Activated CD8-positive, alpha-beta T cell treated with anti-CD3 and anti-CD28 coated beads for 36 hours (primary cell): ENCODE measurements around the gene PIEZO2. TPM values are rescaled to one million over a fixed set of nuclear protein-coding genes. Genes with fewer than 3 reads are reported as not detected.

Source experiments
- ATAC-seq: fragments of 200-7000 bp; cut with Tn5 transposase; one replicate; pipeline ENCODE4 v1.10.0; 2021; ENCODE audit warnings: mild to moderate bottlenecking, moderate library complexity
- CTCF ChIA-PET: fragments of 350-600 bp; sonication (Branson Sonifier 250); formaldehyde crosslinking; loops from one replicate; lab custom pipeline; 2021; ENCODE audit warnings: antibody characterized with exemption; lab: Charles Lee
- POLR2A ChIA-PET: fragments of 350-600 bp; sonication (Branson Sonifier 250); formaldehyde crosslinking; loops from one replicate; lab custom pipeline; 2021; ENCODE audit warnings: antibody characterized with exemption; lab: Charles Lee
- DNase-seq: peaks from one replicate; pipeline ENCODE4 v3.0.0-alpha.2; 2020
- H3K27ac Mint-ChIP-seq: one replicate; pipeline ENCODE4 v1.8.0; 2021; ENCODE audit warnings: mild to moderate bottlenecking, mixed read lengths
- H3K27me3 Mint-ChIP-seq: one replicate; pipeline ENCODE4 v1.8.0; 2021; ENCODE audit warnings: mixed read lengths
- H3K36me3 Mint-ChIP-seq: one replicate; pipeline ENCODE4 v1.8.0; 2021; ENCODE audit warnings: low read depth, mixed read lengths
- H3K4me1 Mint-ChIP-seq: one replicate; pipeline ENCODE4 v1.8.0; 2021; ENCODE audit warnings: low read depth, mixed read lengths
- H3K4me3 Mint-ChIP-seq: one replicate; pipeline ENCODE4 v1.8.0; 2021; ENCODE audit warnings: mild to moderate bottlenecking, moderate library complexity, mixed read lengths
- H3K9me3 Mint-ChIP-seq: one replicate; pipeline ENCODE4 v1.8.0; 2021; ENCODE audit warnings: mixed read lengths
- intact Hi-C: fragments of 100-400 bp; cut with micrococcal nuclease; formaldehyde crosslinking; loops from one replicate; pipeline ENCODE4 v1.10.0; 2022
- total RNA-seq, 2 experiments: library from RNA; stranded (reverse); gene quantifications; one replicate each; pipeline ENCODE4 v1.2.3, GENCODE V29; 2021
- TF ChIP-seq, protein P1 (sequence below): fragments of 200-600 bp; IDR thresholded peaks from one replicate; pipeline ENCODE4 v1.8.0; 2022; ENCODE audit warnings: antibody characterized with exemption, mild to moderate bottlenecking

Gene PIEZO2
- total RNA-seq, 2 experiments from 2014 or later: not detected

DNA sequence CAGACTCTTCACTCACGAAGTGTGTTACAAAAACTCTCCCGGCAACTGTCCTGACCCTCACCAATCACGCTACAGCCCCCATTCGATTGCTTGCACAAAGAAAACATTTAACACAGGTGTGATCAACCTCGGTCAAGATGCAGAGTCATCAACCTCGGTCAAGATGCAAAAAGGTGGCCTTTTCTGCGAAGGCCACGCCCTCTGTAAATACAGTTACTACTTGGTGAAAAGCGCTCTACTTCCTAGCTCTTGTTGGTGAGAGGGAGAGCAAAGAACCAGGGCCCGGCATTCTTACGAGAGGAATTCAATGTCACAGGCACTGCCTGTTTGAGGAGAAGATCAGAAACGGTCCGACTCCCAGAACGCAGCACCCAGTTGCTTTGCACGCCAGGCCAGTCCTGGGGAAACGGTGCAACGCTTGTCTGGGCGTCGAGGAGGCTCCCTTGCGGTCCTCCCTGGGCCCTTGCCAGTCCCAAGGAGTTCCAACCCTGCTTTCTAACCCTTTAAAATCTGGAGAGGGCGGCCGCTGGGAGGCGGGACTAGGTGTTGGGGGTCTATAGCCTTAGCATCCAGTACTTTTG, 1.9 kb downstream of the PIEZO2 start:
- Mint-ChIP-seq H3K27me3 (peaks cover 24% of the 10 kb centered on the region), H3K4me3 (no peak overlapping the region), H3K36me3 (no peaks in the 10 kb centered on the region), H3K27ac (no peak overlapping the region), H3K4me1 (no peaks in the 10 kb centered on the region), H3K9me3 (no peaks in the 10 kb centered on the region)
- ATAC-seq (no peak), DNase-seq (no peak)
- intact Hi-C loops: no loop called here
- TF ChIP-seq, protein P1, sequence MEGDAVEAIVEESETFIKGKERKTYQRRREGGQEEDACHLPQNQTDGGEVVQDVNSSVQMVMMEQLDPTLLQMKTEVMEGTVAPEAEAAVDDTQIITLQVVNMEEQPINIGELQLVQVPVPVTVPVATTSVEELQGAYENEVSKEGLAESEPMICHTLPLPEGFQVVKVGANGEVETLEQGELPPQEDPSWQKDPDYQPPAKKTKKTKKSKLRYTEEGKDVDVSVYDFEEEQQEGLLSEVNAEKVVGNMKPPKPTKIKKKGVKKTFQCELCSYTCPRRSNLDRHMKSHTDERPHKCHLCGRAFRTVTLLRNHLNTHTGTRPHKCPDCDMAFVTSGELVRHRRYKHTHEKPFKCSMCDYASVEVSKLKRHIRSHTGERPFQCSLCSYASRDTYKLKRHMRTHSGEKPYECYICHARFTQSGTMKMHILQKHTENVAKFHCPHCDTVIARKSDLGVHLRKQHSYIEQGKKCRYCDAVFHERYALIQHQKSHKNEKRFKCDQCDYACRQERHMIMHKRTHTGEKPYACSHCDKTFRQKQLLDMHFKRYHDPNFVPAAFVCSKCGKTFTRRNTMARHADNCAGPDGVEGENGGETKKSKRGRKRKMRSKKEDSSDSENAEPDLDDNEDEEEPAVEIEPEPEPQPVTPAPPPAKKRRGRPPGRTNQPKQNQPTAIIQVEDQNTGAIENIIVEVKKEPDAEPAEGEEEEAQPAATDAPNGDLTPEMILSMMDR: no peak
- POLR2A ChIA-PET: no interaction called here
- CTCF ChIA-PET: no interaction called here

DNA sequence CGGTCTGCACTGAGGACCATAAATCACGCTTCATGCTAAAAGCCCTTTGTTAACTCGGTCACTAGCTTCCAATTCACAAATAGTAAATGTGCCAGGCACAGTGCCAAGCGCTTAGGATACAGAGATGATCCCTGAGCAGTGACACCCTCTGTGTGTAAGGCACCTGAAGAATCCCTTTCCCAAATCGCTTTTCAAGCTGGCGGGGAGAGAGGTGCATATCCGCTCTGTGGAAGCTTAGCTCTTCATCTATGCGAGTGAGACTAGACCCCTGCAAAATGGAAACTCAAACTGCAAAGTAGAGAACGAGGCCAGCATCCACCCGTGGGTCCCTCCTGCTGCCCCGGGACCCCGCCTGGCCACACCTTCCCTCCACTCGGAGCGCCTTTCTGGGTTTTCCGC, 2.4 kb downstream of the PIEZO2 start:
- ChIA-PET CTCF (no interaction called here), POLR2A (no interaction called here)
- intact Hi-C loops: no loop called here
- Mint-ChIP-seq H3K36me3 (no peaks in the 10 kb centered on the region), H3K4me1 (no peaks in the 10 kb centered on the region), H3K27ac (no peak overlapping the region), H3K9me3 (no peaks in the 10 kb centered on the region), H3K4me3 (no peak overlapping the region), H3K27me3 (peaks cover 24% of the 10 kb centered on the region)
- no peak for ATAC-seq
- TF ChIP-seq, protein P1: no peak
- DNase-seq: no peak

DNA sequence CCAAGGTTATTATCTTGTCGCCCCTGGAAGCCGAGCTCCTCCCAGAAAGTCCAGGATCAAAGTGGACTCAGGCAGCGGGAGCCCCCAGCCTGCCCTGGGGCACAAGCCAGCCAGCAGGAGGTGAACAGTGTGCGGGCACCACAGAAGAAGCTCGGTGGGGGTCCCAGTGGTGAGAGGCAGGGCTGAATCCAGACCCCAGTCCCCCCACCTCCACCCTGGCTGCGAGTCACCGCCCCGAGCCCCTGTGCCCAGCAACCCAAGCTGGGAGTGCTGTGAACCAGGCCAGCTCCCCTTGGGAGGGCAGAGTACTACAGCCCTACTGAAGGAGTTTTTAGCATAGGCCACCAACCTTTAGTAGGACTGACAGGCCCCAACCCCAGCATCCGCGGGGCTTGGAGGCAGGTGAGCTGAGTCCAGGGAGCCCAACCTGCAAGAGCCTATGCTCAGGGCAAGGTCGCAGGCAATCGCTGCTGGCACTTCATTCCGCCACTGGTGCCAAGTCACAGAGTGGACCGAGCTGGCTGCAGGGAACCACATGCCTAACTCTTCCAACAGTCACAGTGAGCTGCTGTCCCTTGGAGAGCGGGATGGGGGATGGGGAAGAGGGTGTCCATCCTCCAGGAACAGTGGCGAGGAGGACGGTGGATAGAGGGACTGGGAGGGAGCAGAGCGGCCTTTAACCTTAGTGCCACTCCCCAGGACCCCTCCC, 3.0 kb downstream of the PIEZO2 start:
- H3K9me3 Mint-ChIP-seq: no peaks in the 10 kb centered on the region
- TF ChIP-seq, protein P1: no peak

DNA sequence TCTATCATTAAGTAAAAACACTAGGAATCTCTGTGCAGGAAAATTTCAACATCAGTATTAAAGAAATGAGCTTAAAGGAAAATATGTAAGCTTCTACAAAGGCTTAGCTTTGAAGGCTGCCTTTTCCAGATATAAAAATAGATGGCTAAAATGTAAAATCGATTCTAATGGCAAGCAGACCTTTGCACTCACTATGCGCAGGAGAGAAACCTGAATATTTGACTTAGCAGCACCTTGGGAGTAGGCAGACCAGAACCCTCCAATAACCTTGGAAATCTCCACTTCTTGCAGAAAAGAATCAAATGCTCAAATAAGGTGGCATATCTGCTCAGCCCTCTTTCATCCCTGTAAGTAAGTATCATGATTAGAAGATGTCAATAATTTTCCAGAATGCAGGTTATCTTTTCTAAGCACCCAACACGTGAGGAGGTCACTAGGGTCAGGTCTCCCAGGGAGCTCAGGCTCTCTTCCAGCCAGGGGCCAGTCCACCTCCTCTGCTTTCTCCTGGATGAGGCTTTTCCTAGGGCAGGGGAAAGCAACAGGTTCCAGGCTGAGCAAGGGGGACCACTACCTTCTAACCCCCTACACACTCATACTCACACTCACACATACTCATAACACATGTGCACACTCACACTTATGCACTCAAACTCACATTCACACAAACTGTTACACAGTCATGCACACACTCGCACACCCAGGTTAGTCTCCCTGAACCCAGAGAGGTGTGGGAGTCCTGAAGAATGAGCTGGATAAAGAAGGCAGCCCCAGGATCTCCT, 3.8 kb downstream of the PIEZO2 start:
- ATAC-seq (no peak), DNase-seq (no peak)
- ChIA-PET CTCF (no interaction called here), POLR2A (interaction anchor here (0.7 kb wide), 1 partner anchor 124 kb away, joined by 3 read pairs; no protein-coding TSS in a partner anchor)
- Mint-ChIP-seq H3K27ac (no peak overlapping the region), H3K36me3 (no peaks in the 10 kb centered on the region), H3K4me3 (no peak overlapping the region), H3K9me3 (no peaks in the 10 kb centered on the region), H3K27me3 (peaks cover 22% of the 10 kb centered on the region), H3K4me1 (no peaks in the 10 kb centered on the region)
- intact Hi-C loops: no loop called here
- TF ChIP-seq, protein P1: no peak

More for the DNA sequence above, 3.0 kb downstream of the PIEZO2 start:
- Mint-ChIP-seq H3K27ac (no peak overlapping the region), H3K4me3 (no peak overlapping the region), H3K36me3 (no peaks in the 10 kb centered on the region), H3K27me3 (peaks cover 22% of the 10 kb centered on the region), H3K4me1 (no peaks in the 10 kb centered on the region)
- intact Hi-C loops: no loop called here
- DNase-seq (no peak), ATAC-seq (no peak)
- ChIA-PET CTCF (no interaction called here), POLR2A (no interaction called here)

DNA sequence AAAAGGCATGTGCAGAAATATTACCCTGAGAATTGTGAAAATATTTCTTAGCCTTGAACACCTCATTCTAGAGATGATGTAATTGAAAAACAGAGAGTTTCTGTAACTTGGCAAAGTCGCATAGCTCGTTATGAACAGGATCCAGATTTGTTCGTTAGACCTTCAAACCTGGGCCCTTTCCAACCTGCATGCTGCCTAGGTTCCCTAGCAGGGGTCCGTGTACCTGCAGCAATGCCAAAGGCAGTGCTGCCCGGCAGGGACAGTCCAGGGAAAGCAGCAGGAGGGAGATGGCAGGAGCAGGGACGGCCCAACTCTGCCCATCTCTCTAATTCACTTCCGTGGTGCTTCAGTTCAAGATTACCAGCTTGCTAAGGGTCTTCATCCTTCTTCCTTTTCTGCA, 12.0 kb downstream of the PIEZO2 start:
- Mint-ChIP-seq H3K4me3 (no peak overlapping the region), H3K36me3 (no peaks in the 10 kb centered on the region), H3K27me3 (no peaks in the 10 kb centered on the region), H3K4me1 (no peaks in the 10 kb centered on the region), H3K9me3 (no peaks in the 10 kb centered on the region), H3K27ac (no peak overlapping the region)
- TF ChIP-seq, protein P1: no peak
- intact Hi-C loops: no loop called here
- POLR2A ChIA-PET: interaction anchor here (0.7 kb wide), 1 partner anchor 12 kb away, joined by 3 read pairs; no protein-coding TSS in a partner anchor
- CTCF ChIA-PET: no interaction called here
- no peak for ATAC-seq
- no peak for DNase-seq
